Hepatocyte (in vitro differentiated cells): ENCODE measurements around the gene HCN2.

Experiments used
- CTCF ChIP-seq: fragments of 200-600 bp; sonication (generic); IDR thresholded peaks from 2 replicates; pipeline ENCODE4 v1.5.1; 2016; ENCODE audit warnings: antibody characterized with exemption, mild to moderate bottlenecking; ENCODE audit not compliant: poor library complexity
- EZH2 ChIP-seq: fragments of 200-600 bp; sonication (generic); IDR thresholded peaks from 2 replicates; pipeline ENCODE4 v1.6.1; 2016; ENCODE audit warnings: antibody characterized with exemption, mild to moderate bottlenecking, borderline replicate concordance
- EZH2phosphoT487 ChIP-seq: fragments of 200-600 bp; sonication (generic); IDR thresholded peaks from one replicate; pipeline ENCODE4 v1.6.1; 2018; ENCODE audit warnings: antibody characterized with exemption, mild to moderate bottlenecking, low read depth, moderate library complexity; ENCODE audit not compliant: unreplicated experiment, severe bottlenecking

GRCh38 chr19:658916-659839, 69.5 kb downstream of the HCN2 start:
- TF ChIP-seq CTCF, result no peak
- no peak for TF ChIP-seq EZH2
- TF ChIP-seq EZH2phosphoT487, result no peak
